ENCODE measurements around the gene TMEM135.

TMEM135 gene

DNA sequence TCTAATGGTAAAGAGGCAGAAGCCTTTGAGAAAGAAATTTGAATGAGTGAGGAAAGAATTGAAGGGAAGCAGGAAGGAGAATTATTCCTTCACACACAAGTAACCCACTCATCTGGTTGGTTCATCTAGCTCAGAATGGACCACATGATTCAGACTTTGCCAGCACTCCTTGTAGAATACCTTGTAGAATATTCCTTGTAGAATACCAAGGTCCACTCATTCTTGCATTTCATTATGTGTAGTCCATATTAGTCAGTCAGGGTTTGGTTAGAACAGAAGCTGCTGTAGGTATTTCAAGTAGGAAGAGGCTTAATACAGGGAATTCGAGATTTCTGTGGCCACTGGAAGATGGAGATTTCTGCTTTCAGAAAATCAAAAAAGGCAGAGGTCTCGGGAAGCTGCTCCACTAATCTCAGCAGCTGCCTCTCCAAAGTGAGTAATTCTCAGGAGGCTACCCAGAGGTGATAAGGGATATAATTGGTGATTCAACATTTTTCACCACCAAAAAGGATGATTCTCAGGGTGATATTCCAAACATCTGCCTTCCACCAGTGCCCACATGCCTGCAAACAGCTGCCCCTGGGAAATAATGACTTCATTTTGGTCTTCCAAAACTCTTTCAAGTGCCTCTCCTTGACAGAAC lies 329.1 kb downstream of the TMEM135 start:
- DNase-seq: no peak

DNA sequence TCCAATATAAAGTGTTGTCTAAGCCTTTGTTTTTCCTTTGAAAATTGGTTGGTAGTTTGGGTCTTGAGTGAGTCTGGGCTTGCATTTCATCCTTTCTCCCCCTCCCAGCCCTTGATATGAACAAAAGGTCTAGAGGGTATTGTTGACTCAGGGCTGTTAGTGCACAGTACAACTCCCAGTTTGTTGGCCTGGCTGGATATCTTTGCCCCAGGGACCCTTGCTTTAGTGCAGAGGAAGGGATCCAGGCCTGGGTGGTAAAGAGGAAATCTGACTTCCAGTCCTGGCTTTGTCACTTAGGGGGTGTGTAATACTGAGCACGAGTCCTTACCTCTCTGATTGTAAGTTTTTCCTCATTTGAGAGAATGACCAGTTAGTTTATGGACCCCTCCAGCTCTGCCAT lies 330.4 kb downstream of the TMEM135 start:
- no peak for DNase-seq

DNA sequence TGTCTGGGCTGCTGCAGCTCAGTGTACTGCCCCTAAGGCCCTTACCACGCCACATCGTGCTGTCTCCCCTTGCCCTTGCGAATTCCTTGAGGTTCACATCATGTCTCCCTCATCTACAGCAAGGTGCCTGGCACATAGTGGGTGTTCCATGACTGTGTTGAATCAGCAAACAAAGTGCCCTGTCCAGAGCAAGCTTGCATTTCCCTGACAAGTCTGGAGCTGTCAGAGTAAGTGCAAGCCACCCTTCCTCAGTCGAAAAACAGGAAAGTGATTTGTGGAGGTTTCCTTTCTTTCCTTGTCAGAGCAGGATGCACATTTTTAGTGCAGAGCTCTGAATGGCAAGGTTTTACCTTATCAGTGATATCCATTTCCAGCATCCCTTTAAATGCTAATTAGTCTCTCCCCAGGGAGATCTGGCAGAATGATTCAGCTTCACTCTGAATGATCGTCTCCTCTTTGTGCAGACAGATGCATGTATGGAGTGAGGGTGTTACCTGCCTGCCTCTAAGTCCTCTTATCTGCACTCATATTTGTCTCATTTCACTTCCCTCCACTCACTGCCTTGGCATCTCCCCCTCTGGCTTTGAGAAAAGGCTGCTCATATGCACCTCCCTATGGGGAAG lies 331.2 kb downstream of the TMEM135 start:
- DNase-seq: no peak

DNA sequence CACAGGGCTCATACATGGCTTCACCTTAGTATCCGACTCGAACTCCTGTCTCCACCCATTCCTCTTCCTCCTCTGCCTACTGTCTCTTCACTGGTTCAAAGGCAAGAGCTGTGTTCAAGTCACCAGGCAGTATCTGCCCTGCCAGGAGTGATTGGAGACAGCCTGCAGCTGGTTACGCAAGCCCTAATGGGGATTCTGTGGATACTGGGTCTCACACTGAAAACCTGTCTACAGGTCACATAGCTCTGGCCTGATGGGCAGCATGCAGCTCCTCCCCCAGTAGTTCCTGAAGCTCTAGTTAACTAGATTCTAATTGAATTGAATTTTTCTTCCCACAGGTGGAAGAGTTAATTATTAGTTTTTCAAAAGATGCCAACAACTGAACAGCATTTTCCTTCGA lies 332.2 kb downstream of the TMEM135 start:
- DNase-seq: no peak

DNA sequence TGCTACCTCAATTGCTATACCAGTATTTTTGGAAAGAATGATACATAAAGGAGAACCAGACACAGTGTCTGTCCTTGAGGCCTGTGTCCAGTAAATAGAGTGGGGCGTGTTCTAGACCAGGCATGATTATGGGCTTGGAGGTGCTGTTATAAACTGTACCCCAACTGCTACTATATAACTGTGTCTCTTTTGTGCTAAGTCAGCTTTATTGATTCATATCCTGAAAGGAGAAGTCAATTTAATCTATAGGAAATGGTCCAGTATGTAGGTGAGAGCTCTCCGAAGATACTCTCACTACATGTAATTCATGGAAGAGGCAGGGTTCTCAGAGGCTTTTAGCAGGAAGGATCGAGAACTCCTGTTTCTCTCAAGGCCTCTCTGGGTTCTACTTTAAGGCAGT lies 334.3 kb downstream of the TMEM135 start:
- DNase-seq: no peak
